ENCODE data around the gene SV2C. TPM values are rescaled to one million over a fixed set of nuclear protein-coding genes. Genes with fewer than 3 reads are reported as not detected.

Gene SV2C
- total RNA-seq, 2 donors from 2014 or later, result 0.52 TPM; not detected in 1

DNA sequence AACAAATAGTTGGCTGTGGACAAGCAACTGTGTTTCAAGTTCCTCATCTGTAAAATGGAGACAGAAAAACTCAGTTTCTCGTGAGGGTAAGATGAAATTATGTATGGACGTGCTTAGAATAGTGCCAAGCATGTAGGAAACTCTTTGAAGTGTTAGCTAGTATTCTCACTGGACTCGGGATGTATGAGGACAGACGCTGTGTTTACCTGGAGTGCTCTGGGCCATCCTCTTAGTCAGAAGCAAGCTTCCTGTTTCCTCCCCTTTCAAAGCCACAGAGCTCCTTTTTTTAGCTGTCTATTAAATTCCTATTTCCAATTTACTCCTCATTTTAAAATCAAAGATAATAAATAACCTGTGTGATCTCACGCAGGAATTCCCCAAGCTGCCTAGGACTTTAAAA lies 296.1 kb downstream of the SV2C start:
- intact Hi-C loops (cut with DNase I), result no loop called here
- Histone ChIP-seq H3K27me3 (no peaks in the 10 kb centered on the region), H3K27ac (no peak overlapping the region), H3K4me3 (no peak overlapping the region), H3K4me1 (peaks cover 12% of the 10 kb centered on the region), H3K36me3 (replicated peaks in 1 of 2; ENCODE audit: insufficient read depth in 1 of 2, low read depth in 2 of 2) (no peaks in the 10 kb centered on the region), H3K9me3 (no peaks in the 10 kb centered on the region)
- TF ChIP-seq CTCF (IDR thresholded peaks at IDR 0.05), result no peak
- no peak for TF ChIP-seq POLR2A (IDR thresholded peaks at IDR 0.05)
- ATAC-seq, result no peak
- 68 to 80% methylated on average over 5 of the region's 5 CpGs for WGBS, 2 donors
- DNase-seq, result no peak

- H3K27ac ChIP-seq, result no peak overlapping the region
- H3K27me3 ChIP-seq, result no peaks in the 10 kb centered on the region
- 25 to 29% methylated on average over 1 of the region's 1 CpG for WGBS, 2 donors
- TF ChIP-seq CTCF (IDR thresholded peaks at IDR 0.05) (no peak), POLR2A (IDR thresholded peaks at IDR 0.05) (no peak)
- no peaks in the 10 kb centered on the region for H3K36me3 ChIP-seq (replicated peaks in 1 of 2; ENCODE audit: insufficient read depth in 1 of 2, low read depth in 2 of 2)
- no peaks in the 10 kb centered on the region for H3K9me3 ChIP-seq
- intact Hi-C loops (cut with DNase I), result no loop called here
- H3K4me3 ChIP-seq, result no peak overlapping the region
- peaks cover 18% of the 10 kb centered on the region for H3K4me1 ChIP-seq
- no peak for DNase-seq
- ATAC-seq, result no peak
Measured at GRCh38 chr5:76379855-76380254, 296.7 kb downstream of the SV2C start.

- peaks cover 24% of the 10 kb centered on the region for H3K4me1 ChIP-seq
- TF ChIP-seq POLR2A (IDR thresholded peaks at IDR 0.05) (no peak), CTCF (IDR thresholded peaks at IDR 0.05) (no peak)
Measured at GRCh38 chr5:76380346-76381066, 297.3 kb downstream of the SV2C start.

GRCh38 chr5:76383126-76383832 lies 300.1 kb downstream of the SV2C start:
- no peaks in the 10 kb centered on the region for H3K9me3 ChIP-seq
- intact Hi-C loops (cut with DNase I), result no loop called here
- 88 to 94% methylated on average over 4 of the region's 4 CpGs for WGBS, 2 donors
- no peaks in the 10 kb centered on the region for H3K36me3 ChIP-seq (replicated peaks in 1 of 2; ENCODE audit: insufficient read depth in 1 of 2, low read depth in 2 of 2)
- DNase-seq (no peak), ATAC-seq (no peak)
- TF ChIP-seq POLR2A (IDR thresholded peaks at IDR 0.05) (no peak), CTCF (IDR thresholded peaks at IDR 0.05) (no peak)
- no peak overlapping the region for H3K27ac ChIP-seq
- H3K27me3 ChIP-seq, result no peaks in the 10 kb centered on the region
- no peak overlapping the region for H3K4me3 ChIP-seq
- peaks cover 52% of the 10 kb centered on the region for H3K4me1 ChIP-seq

More at GRCh38 chr5:76380346-76381066, 297.3 kb downstream of the SV2C start:
- intact Hi-C loops (cut with DNase I), result no loop called here
- no peak for DNase-seq
- WGBS, 2 donors, result 64 to 65% methylated on average over 7 of the region's 7 CpGs
- ATAC-seq, result no peak
- H3K27ac ChIP-seq, result no peak overlapping the region
- H3K9me3 ChIP-seq, result no peaks in the 10 kb centered on the region
- no peak overlapping the region for H3K4me3 ChIP-seq
- H3K27me3 ChIP-seq, result no peaks in the 10 kb centered on the region
- H3K36me3 ChIP-seq (replicated peaks in 1 of 2; ENCODE audit: insufficient read depth in 1 of 2, low read depth in 2 of 2), result no peaks in the 10 kb centered on the region
